Measurements from ENCODE around the gene MYCBP2.

DNA sequence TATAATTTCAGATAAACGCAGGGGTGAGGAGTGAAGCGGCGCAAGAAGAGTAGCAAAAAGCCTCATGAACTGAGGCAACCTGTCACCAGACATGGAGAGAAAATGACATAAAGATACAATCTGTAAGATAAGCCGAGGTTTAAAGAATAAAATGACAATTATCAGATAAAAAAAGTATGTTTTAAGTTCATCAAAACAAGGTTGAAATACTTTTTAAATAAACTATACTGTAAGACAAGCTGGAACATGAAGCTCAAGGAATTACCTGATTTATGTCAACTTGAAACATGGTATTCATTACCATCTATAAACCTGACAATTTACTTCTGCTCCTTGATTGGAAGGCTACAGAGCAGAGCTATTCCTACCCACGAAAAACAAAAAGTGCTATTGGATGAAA, 61.6 kb downstream of the MYCBP2 start:
- TF ChIP-seq EZH2 (IDR thresholded peaks at IDR 0.05; ENCODE audit: borderline replicate concordance, low read length) = no peak
- TF ChIP-seq, protein P1, sequence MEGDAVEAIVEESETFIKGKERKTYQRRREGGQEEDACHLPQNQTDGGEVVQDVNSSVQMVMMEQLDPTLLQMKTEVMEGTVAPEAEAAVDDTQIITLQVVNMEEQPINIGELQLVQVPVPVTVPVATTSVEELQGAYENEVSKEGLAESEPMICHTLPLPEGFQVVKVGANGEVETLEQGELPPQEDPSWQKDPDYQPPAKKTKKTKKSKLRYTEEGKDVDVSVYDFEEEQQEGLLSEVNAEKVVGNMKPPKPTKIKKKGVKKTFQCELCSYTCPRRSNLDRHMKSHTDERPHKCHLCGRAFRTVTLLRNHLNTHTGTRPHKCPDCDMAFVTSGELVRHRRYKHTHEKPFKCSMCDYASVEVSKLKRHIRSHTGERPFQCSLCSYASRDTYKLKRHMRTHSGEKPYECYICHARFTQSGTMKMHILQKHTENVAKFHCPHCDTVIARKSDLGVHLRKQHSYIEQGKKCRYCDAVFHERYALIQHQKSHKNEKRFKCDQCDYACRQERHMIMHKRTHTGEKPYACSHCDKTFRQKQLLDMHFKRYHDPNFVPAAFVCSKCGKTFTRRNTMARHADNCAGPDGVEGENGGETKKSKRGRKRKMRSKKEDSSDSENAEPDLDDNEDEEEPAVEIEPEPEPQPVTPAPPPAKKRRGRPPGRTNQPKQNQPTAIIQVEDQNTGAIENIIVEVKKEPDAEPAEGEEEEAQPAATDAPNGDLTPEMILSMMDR (conservative IDR thresholded peaks at IDR 0.05 in 1 of 2, IDR thresholded peaks at IDR 0.05 in 1 of 2; ENCODE audit: extremely low read depth in 1 of 2, insufficient read depth in 1 of 2, low read depth in 1 of 2, low read length in 2 of 2) = no peak
